Cardiac fibroblast (primary cell): Measurements from ENCODE around the gene SP100.
"Not testable (repeated sequence)": the region's sequence is repeated elsewhere in the genome, so short reads cannot be mapped to it uniquely, and the experiment has no call there.

Source experiments
- DNase-seq, 2 donors: peaks; one replicate each; pipeline versions ENCODE4 v3.0.0 to v3.0.0-alpha.2; 2010; ENCODE audit warnings: low read depth in 2 of 2
- H3K4me3 ChIP-seq, 2 donors: replicated peaks in 1 of 2; 1 replicate in 1 of 2; 2 replicates in 1 of 2; pipeline ENCODE4 v1.5.1; 2011; ENCODE audit warnings: low read depth in 2 of 2, low read length in 2 of 2, mild to moderate bottlenecking in 2 of 2, moderate library complexity in 1 of 2
- TF ChIP-seq, protein P1 (sequence below): IDR thresholded peaks from one replicate; pipeline ENCODE4 v1.5.1; 2011; ENCODE audit warnings: low read depth, mild to moderate bottlenecking, low read length, inconsistent platforms

The SP100 gene

DNA sequence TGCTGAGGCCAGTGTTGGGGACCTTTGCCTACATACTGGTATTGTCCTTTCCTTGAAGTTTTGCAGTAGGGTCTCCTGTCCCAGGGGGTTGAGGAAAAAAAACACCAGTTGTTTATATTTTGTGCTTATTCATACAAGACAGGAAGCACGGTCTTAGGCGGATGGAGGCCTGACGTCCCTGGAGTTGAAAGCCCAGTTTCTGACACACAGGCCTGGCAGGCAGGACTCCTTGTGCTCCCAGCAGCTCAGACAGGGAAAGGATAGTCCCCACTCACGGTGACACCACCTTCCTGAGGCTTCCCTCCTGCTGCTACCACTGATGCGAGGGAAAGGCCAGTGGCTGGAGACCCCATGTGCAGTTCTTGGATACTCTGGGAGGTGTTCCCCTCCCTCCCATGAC, 15.5 kb upstream of the SP100 start:
- H3K4me3 ChIP-seq: no peak overlapping the region
- TF ChIP-seq, protein P1, sequence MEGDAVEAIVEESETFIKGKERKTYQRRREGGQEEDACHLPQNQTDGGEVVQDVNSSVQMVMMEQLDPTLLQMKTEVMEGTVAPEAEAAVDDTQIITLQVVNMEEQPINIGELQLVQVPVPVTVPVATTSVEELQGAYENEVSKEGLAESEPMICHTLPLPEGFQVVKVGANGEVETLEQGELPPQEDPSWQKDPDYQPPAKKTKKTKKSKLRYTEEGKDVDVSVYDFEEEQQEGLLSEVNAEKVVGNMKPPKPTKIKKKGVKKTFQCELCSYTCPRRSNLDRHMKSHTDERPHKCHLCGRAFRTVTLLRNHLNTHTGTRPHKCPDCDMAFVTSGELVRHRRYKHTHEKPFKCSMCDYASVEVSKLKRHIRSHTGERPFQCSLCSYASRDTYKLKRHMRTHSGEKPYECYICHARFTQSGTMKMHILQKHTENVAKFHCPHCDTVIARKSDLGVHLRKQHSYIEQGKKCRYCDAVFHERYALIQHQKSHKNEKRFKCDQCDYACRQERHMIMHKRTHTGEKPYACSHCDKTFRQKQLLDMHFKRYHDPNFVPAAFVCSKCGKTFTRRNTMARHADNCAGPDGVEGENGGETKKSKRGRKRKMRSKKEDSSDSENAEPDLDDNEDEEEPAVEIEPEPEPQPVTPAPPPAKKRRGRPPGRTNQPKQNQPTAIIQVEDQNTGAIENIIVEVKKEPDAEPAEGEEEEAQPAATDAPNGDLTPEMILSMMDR: no peak
- no peak for DNase-seq

DNA sequence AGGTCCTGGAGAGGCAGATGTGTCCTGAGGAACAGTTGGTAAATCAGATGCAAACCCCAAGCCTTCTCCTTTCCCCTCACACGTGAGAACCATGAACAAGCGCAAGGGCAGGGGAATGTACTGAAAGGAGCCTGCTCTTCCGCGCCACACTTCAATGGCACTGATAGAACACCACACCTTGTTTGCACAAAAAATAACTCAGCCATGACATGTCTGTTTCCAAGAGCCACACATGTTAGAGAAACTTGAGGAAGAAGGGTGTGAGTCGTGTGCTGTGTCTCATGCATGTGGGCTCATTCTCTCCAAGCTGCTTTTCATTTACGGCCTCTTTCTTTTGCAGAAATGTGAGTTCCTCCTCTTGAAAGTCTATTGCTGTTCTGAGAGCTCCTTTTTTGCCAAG, 15.0 kb upstream of the SP100 start:
- H3K4me3 ChIP-seq, DNase-seq: not testable (repeated sequence)

DNA sequence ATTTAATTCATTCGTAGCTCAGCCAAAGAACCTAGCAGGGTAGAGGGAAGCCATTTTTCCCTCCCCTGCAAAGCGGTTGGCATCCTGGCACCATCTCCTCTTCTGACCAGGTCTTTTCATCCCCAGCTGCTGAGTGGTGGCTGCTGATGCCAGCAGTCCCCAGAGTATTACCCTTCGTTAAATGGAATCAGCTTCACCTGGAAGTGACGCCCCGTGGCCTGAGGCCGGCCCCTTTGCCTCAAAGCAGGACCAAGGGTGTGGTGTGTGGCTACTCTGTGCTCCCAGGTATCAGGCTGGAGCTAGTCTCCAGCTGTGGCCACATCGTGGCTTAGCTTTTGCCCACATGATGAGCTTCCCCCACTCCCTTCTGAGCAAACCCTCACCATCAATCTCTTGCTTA, 12.3 kb upstream of the SP100 start:
- TF ChIP-seq, protein P1: no peak
- no peak for DNase-seq
- H3K4me3 ChIP-seq: no peak overlapping the region

DNA sequence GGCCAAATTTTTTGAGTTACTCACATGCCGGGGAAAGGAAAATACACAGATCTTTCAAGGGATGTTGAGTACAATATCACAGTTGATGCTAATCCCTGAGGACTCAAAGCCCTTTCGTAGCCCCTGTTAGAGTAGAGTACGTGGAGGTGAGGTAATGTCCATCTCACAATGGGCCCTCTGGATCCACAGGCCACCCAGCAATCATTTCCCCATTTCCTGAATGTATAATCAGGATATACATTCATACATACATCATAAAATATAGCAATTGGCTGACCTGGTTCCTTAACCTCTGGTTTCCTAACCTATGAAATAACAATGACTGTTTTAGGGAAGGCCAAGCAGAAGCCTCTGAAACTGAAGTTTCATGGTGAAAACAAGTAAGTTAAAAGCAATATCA, 10.2 kb upstream of the SP100 start:
- DNase-seq: no peak
- TF ChIP-seq, protein P1: no peak
- H3K4me3 ChIP-seq: no peak overlapping the region

DNA sequence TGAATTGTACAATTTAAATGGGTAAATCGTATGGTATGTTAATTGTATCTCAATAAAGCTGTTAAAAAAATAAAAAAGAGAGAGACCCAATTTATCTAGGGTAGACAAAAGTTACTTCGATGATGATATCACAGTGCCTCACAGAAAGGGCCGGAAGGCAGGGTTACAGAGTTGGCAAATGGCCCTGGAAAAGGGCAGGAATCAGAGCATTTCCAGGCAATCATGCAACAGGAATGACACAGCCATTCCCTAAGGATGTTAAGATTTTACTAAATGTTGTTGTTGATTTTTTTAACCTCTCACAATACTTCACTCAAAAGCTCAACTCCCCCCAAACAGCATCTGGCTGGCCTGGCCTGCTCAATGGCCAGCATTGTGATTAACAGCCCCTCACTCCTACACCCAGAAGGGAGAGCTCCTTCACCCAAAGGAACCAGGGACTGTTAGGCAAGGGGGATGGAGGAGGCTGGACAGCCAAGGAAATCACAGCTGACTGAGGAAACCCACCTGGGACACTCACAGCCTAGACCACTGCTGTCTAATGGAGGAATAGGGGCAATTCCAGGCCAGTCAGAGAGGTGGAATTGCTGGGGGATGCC, 7.7 kb upstream of the SP100 start:
- TF ChIP-seq, protein P1: no peak
- DNase-seq: peak; percentile 90 to 93
- H3K4me3 ChIP-seq: no peak overlapping the region

DNA sequence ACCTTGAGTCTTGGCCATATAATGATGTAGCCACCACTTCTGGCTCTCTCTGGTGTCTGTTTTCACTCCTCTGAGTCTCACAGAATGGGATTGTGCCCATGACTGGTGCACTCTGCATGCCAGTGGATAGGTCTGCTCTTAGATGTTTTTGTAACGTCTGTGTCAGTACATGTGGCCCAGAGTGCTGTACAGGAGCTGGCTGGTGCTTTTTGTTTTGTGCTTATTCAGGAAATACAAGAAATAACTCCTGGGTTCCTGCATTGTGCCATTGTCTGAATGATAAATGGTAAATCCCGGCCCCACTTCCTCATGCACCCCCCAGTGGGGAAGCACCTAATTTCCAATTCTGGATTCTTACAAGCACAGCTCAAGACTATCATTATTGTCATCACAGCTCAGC, 6.7 kb upstream of the SP100 start:
- peak; percentile 26 to 30 for DNase-seq
- not testable (repeated sequence) for H3K4me3 ChIP-seq

DNA sequence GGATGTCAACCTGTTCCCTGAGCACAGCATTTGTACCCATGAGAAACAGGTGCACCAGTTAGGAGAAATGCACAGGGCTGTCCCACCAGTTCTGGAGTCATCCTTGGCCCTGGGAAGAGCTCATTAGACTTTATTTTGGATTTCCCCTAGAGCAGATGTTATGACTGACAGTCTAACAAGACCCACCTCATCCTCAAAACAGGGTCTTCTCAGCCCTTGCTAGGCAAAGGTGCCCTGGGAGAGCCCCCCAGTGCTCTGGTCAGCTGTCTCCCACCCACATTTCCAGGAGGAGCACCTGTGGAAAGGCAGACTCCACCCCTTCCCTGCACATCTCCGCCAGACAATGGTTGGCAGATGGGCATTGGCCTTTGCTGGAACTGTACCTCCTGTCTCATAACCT, 5.7 kb upstream of the SP100 start:
- no peak for DNase-seq

More for the DNA sequence above, 5.7 kb upstream of the SP100 start:
- TF ChIP-seq, protein P1: no peak
- H3K4me3 ChIP-seq: no peak overlapping the region
